HG03103 (cell line): ENCODE results near the gene LZTS2.

ENCODE experiments used
- ATAC-seq: cut with Tn5 transposase; IDR thresholded peaks from one replicate; pipeline ENCODE4 v1.9.1; 2021; ENCODE audit warnings: low read depth; ENCODE audit not compliant: unreplicated experiment

LZTS2 gene

DNA sequence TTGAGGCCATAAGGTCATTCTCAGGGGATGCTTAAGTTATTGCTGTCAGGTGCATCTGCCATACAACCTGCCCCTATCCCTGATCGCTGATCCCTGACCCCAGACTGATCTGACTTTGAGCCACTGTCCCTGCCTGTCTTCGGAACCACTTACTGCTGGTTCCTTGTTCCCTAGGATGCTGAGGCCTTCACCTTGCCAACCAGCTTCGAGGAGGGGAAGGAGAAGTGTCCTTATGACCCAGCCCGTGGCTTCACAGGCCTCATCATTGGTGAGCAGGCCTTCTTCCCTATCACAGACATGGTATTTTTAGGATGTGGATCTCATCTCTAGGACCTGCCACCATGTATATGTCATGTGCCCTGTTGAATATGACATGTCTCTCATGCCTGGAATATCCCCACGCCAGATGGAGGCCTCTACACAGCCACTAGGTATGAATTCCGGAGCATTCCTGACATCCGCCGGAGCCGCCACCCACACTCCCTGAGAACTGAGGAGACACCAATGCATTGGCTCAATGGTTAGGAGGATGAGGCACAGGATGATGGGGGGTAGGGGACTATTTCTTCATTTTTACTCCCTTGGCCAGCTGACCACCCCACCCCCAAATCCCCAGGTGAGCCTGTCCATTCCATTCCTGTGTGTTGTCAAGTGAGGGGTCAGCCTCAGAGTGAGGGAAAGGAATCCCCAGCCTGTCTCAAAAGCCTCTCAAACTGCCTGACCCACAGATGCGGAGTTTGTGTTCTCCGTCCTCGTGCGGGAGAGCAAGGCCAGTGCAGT lies 21.3 kb upstream of the LZTS2 start:
- ATAC-seq = no peak

DNA sequence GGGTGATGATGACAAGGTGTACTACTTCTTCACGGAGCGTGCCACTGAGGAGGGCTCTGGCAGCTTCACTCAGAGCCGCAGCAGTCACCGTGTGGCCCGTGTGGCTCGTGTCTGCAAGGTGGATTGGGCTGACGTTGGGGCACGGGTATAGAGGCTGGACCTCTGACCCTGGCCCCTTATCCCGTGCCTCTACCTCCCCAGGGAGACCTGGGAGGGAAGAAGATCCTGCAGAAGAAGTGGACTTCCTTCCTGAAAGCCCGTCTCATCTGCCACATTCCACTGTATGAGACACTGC lies 20.8 kb upstream of the LZTS2 start:
- ATAC-seq = no peak

DNA sequence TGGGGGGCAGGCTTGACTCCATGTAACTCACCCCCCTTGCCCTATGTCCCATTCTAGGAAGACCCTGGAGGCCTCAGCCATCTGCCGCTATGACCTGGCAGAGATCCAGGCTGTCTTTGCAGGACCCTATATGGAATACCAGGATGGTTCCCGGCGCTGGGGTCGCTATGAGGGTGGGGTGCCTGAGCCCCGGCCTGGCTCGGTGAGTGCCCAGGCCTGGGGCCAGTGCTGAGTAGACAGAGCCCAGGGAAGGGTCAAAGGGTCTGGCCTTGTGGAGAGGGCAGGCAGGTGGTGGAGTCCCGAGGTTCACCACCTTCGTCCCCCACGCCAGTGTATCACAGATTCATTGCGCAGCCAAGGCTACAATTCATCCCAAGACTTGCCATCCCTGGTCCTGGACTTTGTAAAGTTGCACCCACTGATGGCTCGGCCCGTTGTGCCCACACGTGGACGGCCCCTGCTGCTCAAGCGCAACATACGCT lies 19.8 kb upstream of the LZTS2 start:
- ATAC-seq = no peak

GRCh38 chr10:100980311-100980710 lies 19.3 kb upstream of the LZTS2 start:
- no peak for ATAC-seq

DNA sequence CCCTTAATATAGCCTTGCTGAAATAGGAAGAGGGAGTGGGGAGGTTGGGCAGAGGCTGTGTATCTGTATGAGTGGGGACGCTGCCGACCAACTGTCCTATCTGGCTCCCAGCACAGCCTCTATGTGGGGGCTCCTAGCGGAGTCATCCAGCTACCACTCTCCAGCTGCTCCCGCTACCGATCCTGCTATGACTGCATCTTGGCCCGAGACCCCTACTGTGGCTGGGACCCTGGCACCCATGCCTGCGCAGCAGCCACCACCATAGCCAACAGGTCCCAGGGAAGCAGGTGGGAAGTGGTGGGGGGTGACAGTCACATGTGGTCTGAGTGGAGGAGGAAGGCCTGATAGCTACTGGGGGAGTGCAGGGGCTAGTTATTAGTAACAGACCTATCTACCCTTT lies 18.9 kb upstream of the LZTS2 start:
- no peak for ATAC-seq

GRCh38 chr10:100981178-100981772 lies 18.3 kb upstream of the LZTS2 start:
- no peak for ATAC-seq

DNA sequence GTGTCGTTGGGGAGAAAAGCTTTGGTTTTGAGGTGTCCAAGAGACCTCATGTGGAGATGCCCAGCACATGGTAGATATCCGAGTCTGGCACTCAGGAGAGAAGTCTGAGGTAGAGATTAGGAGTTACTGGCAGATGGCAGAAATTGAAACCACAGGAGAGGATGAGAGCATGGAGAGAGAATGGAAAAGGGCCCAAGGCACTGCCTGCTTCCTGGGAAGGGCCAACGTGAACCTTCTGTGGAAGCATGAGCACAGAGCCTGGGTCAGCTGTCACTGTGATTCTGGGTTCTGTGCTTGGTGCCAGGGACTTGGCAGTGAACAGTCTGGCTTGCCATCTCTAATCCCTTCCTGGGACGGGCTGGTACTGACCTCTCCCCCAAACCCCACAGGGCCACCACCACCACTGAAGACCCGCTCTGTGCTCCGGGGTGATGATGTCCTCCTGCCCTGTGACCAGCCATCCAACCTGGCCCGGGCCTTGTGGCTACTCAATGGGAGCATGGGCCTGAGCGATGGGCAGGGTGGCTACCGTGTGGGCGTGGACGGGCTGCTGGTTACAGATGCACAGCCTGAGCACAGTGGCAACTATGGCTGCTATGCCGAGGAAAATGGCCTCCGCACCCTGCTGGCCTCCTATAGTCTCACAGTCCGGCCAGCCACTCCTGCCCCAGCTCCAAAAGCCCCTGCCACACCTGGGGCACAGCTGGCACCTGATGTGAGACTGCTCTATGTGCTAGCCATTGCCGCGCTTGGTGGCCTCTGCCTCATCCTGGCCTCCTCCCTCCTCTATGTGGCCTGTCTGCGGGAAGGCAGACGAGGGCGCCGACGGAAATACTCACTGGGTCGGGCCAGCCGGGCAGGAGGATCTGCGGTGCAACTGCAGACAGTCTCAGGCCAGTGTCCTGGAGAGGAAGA lies 16.4 kb upstream of the LZTS2 start:
- no peak for ATAC-seq

DNA sequence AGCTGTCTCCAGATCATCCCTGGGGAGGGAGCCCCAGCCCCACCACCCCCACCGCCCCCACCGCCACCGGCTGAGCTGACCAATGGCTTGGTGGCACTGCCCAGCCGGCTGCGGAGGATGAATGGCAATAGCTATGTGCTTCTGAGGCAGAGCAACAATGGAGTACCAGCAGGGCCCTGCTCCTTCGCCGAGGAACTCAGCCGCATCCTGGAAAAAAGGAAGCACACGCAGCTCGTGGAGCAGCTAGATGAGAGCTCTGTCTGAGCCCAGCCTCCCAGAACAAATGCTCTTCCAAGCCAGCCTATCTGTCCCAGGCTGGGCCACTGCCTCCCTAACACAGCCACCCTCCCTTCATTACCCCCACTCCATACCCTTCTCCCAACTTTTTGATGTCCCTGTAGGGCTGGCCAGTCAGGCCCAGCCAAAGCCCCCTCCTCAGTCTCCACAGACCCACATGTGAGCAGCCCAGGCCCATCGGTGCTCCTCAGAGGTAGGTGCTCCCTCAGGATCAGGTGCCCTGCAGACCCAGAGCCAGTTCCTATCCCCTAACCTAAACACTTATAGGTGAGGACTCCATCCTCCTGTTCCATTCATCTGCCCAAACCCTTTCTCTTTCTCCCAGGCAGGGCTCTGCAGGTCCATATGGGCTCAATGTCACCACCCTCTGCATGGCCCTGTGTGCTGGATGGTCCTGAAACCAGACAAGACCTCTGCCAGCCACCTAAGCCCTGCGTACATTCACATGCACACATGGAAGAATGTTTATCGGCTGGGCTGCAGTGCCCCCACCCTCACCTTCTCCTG lies 15.5 kb upstream of the LZTS2 start:
- no peak for ATAC-seq

GRCh38 chr10:100984672-100985177 lies 14.9 kb upstream of the LZTS2 start:
- no peak for ATAC-seq

DNA sequence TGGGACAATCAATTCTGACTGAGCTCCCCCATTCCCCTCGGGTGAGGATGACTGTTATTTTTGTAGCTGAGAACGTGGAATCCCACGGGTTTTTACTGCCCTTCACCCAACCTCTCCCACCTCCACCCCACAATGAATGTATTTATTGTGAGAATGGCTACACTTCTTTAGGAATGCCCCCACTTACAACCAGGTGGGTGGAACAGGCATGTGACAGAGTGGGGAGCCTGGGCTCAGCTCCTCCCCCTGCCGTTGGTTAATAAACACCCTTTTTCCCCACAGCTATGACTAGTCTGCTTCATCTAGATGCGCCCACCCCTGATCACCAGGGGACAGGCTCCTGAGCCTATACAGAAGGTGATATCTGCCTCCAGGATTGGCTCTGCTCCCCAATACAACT lies 14.3 kb upstream of the LZTS2 start:
- ATAC-seq = no peak

DNA sequence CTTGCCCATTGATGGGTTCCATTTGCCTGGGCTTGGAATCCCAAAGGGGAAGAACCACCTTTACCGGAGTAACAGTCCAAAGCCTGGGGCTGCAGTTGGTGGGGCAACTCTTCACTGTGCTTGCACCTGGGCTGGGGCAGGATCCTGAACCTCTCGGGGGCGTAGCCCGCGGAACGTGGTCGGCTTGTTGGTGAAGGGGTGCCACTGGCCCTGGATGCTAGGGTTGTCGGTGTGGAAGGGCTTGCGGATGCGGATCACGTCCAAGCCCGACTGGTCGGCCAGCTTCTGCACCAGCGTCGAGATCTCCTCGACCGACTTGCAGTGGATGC lies 13.0 kb upstream of the LZTS2 start:
- no peak for ATAC-seq

DNA sequence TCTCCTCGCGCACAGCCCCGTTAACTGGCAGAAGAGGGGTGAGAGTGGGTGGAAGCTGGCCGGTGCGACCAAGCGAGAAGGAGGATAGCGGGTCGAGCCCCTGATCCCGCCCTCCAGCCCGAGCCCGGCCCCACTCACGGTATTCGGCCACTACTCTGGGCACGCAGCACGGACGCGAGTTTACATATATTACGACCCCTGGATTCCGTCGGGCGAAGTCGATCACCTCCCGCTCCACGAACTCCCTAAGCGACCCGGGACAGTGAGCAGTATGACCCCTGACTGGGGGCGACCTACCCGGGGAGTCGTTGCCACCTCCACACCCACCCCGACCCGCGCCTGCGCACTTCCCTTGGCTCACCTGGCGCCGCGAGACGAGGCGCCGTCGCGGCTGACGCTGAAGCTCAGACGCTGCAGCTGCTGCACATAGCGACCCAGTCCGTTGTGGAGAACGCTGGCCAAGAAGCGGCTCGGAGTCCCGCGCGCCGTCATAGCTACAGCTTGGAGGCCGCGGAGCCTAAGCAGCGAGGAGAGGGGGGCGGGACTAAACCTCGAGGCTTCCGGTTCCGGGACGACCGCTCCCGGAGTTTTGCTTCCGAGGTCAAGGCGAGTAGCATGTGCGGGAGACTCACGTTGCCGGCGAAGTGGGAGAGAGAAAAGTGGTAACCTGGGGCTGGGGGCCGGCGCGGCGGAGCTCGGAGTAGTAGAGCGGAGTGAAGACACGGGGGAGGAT lies 12.5 kb upstream of the LZTS2 start, which contains the start of the genes MRPL43 and TWNK:
MRPL43 (minus strand) TSS at position 546 of the 733 bp plus-strand sequence; CDS start at position 492, 54 bp downstream.
TWNK (plus strand) TSS at position 592 of the 733 bp plus-strand sequence. CDS start 668 bp downstream, outside the sequence.
- peak; percentile 84 for ATAC-seq

DNA sequence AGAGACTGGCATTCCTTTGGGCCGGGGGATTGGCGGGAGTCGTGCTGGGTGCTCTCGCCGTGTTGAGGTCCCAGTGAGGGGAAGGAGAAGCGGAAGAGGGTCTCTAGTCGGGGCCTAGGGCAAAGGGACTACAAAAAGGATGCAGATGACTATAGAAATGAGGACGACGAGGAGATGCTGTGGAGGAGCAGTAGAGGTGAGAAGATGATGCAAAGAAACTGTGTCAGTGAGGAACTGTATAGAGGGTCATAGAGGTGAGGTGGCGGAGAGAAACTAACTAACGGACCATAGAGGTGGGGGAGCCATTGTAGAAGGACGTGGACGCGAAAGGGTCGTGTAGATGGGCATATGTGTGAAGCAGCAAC lies 11.9 kb upstream of the LZTS2 start:
- peak; percentile 18 for ATAC-seq

- ATAC-seq = no peak
Observed at GRCh38 chr10:100988166-100988565, 11.4 kb upstream of the LZTS2 start.

GRCh38 chr10:100989088-100989487 lies 10.5 kb upstream of the LZTS2 start:
- ATAC-seq = no peak

DNA sequence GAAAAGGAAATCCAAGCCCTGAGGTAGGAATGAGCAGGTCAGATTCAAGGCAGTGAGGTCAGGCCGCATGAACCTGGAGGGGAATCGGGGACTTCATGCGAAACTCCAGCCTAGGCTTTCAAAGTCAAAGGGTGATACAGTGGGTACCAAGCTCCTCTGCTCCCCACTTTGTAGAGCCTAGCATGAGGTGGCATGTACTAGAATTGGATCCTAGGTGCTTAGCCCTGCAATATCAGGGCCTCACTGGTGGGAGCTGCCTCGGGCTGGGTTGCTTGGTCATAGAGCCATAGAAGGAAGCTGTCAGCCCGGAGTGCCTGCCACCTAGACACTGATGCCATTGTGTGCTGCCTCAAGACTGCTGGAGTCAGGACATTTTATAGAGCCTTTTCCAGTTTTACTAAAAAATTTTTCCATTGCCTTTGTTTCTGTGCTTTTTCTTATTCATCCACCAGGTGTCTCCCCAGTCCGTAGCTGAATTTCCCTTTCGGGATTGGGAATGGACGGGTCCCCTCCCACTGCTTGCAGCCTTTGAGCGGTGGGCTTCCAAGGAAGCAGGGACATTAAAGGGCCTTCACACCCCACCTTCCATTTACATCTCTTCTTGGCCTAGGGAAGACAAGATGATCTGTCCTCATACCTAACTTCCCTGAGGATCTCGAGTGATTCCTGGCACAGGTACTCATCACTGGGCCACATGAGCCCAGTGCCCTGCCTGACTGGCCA lies 5.5 kb upstream of the LZTS2 start:
- ATAC-seq = no peak

- no peak for ATAC-seq
Observed at GRCh38 chr10:100995181-100995580, 4.4 kb upstream of the LZTS2 start.

GRCh38 chr10:100996678-100997359 lies 2.8 kb upstream of the LZTS2 start:
- no peak for ATAC-seq
